SK-N-SH treated with all-trans-retinoic acid at 6 μM for 48 hours (cell line): ENCODE results near the gene ZNHIT2.

ENCODE experiments used
- ARNTL ChIP-seq: fragments of 450-650 bp; formaldehyde crosslinking; IDR thresholded peaks from 2 replicates; pipeline ENCODE4 v1.5.0; 2020; ENCODE audit warnings: low read depth, mild to moderate bottlenecking, moderate library complexity, borderline replicate concordance
- BACH2 ChIP-seq: fragments of 250-450 bp; sonication (Bioruptor Pico); IDR thresholded peaks from 2 replicates; pipeline ENCODE4 v1.9.0; 2021; ENCODE audit warnings: mild to moderate bottlenecking, borderline replicate concordance
- CREB5 ChIP-seq: fragments of 250-450 bp; sonication (Bioruptor Pico); IDR thresholded peaks from 2 replicates; pipeline ENCODE4 v1.5.1; 2020; ENCODE audit warnings: low read depth, mild to moderate bottlenecking, moderate library complexity
- ESRRG ChIP-seq: fragments of 250-450 bp; sonication (Bioruptor Pico); IDR thresholded peaks from 2 replicates; pipeline ENCODE4 v1.6.1; 2021; ENCODE audit warnings: mild to moderate bottlenecking
- GLIS3 ChIP-seq: fragments of 250-450 bp; sonication (Bioruptor Pico); IDR thresholded peaks from 2 replicates; pipeline ENCODE4 v1.5.0; 2020; ENCODE audit warnings: mild to moderate bottlenecking, moderate library complexity
- ISL1 ChIP-seq: fragments of 250-450 bp; sonication (Bioruptor Pico); IDR thresholded peaks from 2 replicates; pipeline ENCODE4 v2.1.2; 2022; ENCODE audit warnings: mild to moderate bottlenecking, moderate library complexity
- OSR1 ChIP-seq: fragments of 250-450 bp; sonication (Bioruptor Pico); IDR thresholded peaks from 2 replicates; pipeline ENCODE4 v1.8.0; 2022; ENCODE audit warnings: moderate library complexity, mild to moderate bottlenecking, inconsistent platforms
- PPARA ChIP-seq: fragments of 250-450 bp; sonication (Bioruptor Pico); IDR thresholded peaks from 2 replicates; pipeline ENCODE4 v1.5.0; 2020; ENCODE audit warnings: mild to moderate bottlenecking, borderline replicate concordance
- SNAI2 ChIP-seq: fragments of 250-450 bp; sonication (Bioruptor Pico); IDR thresholded peaks from 2 replicates; pipeline ENCODE4 v1.5.0; 2020; ENCODE audit warnings: mild to moderate bottlenecking, moderate library complexity
- TOX ChIP-seq: fragments of 250-450 bp; sonication (Bioruptor Pico); IDR thresholded peaks from 2 replicates; pipeline ENCODE4 v1.8.0; 2021; ENCODE audit warnings: mild to moderate bottlenecking, moderate library complexity, borderline replicate concordance
- ZFP3 ChIP-seq: fragments of 250-450 bp; sonication (Bioruptor Pico); IDR thresholded peaks from 2 replicates; pipeline ENCODE4 v1.5.0; 2020; ENCODE audit warnings: mild to moderate bottlenecking, moderate library complexity
- ZNF70 ChIP-seq: fragments of 450-650 bp; formaldehyde crosslinking; IDR thresholded peaks from 2 replicates; pipeline ENCODE4 v1.5.0; 2020; ENCODE audit warnings: mild to moderate bottlenecking, moderate library complexity
- TF ChIP-seq, protein P1 (sequence below): fragments of 250-450 bp; sonication (Bioruptor Pico); IDR thresholded peaks from 2 replicates; pipeline ENCODE4 v1.8.0; 2020; ENCODE audit warnings: mild to moderate bottlenecking, moderate library complexity, borderline replicate concordance
- TF ChIP-seq, protein P2 (sequence below): fragments of 250-450 bp; sonication (Bioruptor Pico); IDR thresholded peaks from 2 replicates; pipeline ENCODE4 v1.8.0; 2021; ENCODE audit warnings: low read depth, mild to moderate bottlenecking, moderate library complexity, borderline replicate concordance

- no peak for TF ChIP-seq PPARA (CRISPR knock-in tag)
- no peak for TF ChIP-seq ZNF70 (CRISPR knock-in tag)
- no peak for TF ChIP-seq TOX (CRISPR knock-in tag)
- no peak for TF ChIP-seq BACH2 (CRISPR knock-in tag)
- TF ChIP-seq SNAI2 (CRISPR knock-in tag) = no peak
- TF ChIP-seq GLIS3 (CRISPR knock-in tag) = no peak
- no peak for TF ChIP-seq ZFP3 (CRISPR knock-in tag)
- no peak for TF ChIP-seq ESRRG
- no peak for TF ChIP-seq OSR1 (CRISPR knock-in tag)
- TF ChIP-seq, protein P1, sequence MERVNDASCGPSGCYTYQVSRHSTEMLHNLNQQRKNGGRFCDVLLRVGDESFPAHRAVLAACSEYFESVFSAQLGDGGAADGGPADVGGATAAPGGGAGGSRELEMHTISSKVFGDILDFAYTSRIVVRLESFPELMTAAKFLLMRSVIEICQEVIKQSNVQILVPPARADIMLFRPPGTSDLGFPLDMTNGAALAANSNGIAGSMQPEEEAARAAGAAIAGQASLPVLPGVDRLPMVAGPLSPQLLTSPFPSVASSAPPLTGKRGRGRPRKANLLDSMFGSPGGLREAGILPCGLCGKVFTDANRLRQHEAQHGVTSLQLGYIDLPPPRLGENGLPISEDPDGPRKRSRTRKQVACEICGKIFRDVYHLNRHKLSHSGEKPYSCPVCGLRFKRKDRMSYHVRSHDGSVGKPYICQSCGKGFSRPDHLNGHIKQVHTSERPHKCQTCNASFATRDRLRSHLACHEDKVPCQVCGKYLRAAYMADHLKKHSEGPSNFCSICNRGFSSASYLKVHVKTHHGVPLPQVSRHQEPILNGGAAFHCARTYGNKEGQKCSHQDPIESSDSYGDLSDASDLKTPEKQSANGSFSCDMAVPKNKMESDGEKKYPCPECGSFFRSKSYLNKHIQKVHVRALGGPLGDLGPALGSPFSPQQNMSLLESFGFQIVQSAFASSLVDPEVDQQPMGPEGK = no peak
- TF ChIP-seq, protein P2, sequence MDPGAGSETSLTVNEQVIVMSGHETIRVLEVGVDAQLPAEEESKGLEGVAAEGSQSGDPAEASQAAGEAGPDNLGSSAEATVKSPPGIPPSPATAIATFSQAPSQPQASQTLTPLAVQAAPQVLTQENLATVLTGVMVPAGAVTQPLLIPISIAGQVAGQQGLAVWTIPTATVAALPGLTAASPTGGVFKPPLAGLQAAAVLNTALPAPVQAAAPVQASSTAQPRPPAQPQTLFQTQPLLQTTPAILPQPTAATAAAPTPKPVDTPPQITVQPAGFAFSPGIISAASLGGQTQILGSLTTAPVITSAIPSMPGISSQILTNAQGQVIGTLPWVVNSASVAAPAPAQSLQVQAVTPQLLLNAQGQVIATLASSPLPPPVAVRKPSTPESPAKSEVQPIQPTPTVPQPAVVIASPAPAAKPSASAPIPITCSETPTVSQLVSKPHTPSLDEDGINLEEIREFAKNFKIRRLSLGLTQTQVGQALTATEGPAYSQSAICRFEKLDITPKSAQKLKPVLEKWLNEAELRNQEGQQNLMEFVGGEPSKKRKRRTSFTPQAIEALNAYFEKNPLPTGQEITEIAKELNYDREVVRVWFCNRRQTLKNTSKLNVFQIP (CRISPR knock-in tag) = no peak
- TF ChIP-seq ISL1 = no peak
- no peak for TF ChIP-seq ARNTL (CRISPR knock-in tag)
- no peak for TF ChIP-seq CREB5 (CRISPR knock-in tag)
Measured at GRCh38 chr11:65129649-65130441, 12.3 kb upstream of the ZNHIT2 start.
